Measurements from ENCODE around the gene UTS2B.

The UTS2B gene

DNA sequence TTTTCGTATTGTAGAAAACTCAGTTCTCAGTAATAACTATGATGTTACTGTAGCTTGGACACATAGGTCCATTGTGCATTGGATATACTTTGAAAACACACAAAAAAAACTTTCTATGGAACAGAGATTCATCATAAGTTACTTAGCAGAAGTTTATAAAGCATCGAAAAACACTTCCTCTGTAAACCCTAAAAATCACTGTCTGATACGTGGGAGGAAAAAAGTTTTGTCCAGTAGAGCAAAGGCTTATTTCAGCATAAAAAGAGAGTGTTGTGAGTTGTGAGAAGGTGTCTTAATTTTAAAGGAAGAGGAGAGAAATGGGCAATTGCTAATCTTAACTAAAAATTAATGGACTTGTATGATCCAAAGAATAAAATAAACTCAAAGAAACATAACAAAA is 66.5 kb downstream of the UTS2B start:
- no peak overlapping the region for H2AFZ ChIP-seq (ENCODE audit: low read length)
- no peaks in the 10 kb centered on the region for H3K4me1 ChIP-seq (ENCODE audit: insufficient read depth, low read length, poor library complexity, severe bottlenecking)
- no peaks in the 10 kb centered on the region for H3K36me3 ChIP-seq (ENCODE audit: insufficient read depth, low read length)
- H4K20me1 ChIP-seq (ENCODE audit: insufficient read depth, low read length, poor library complexity, severe bottlenecking) = no peaks in the 10 kb centered on the region
- no peak overlapping the region for H3K9ac ChIP-seq (ENCODE audit: low read depth, low read length, poor library complexity, severe bottlenecking)
- no peaks in the 10 kb centered on the region for H3K79me2 ChIP-seq (ENCODE audit: insufficient read depth, low read length)
- no peak overlapping the region for H3K4me2 ChIP-seq (ENCODE audit: low read depth, low read length, poor library complexity, severe bottlenecking)
- no peak overlapping the region for H3K4me3 ChIP-seq (ENCODE audit: low read length, poor library complexity, severe bottlenecking)
- H3F3A ChIP-seq (ENCODE audit: low read depth) = no peaks in the 10 kb centered on the region
- H3K9me3 ChIP-seq (ENCODE audit: insufficient read depth, low read depth, low read length) = no peaks in the 10 kb centered on the region
- no peaks in the 10 kb centered on the region for H3K27me3 ChIP-seq (ENCODE audit: insufficient read depth, low read length, poor library complexity, severe bottlenecking)
- no peaks in the 10 kb centered on the region for H3K9me2 ChIP-seq (replicated peaks; ENCODE audit: low read depth, low read length)
- TF ChIP-seq, protein P1, sequence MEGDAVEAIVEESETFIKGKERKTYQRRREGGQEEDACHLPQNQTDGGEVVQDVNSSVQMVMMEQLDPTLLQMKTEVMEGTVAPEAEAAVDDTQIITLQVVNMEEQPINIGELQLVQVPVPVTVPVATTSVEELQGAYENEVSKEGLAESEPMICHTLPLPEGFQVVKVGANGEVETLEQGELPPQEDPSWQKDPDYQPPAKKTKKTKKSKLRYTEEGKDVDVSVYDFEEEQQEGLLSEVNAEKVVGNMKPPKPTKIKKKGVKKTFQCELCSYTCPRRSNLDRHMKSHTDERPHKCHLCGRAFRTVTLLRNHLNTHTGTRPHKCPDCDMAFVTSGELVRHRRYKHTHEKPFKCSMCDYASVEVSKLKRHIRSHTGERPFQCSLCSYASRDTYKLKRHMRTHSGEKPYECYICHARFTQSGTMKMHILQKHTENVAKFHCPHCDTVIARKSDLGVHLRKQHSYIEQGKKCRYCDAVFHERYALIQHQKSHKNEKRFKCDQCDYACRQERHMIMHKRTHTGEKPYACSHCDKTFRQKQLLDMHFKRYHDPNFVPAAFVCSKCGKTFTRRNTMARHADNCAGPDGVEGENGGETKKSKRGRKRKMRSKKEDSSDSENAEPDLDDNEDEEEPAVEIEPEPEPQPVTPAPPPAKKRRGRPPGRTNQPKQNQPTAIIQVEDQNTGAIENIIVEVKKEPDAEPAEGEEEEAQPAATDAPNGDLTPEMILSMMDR (conservative IDR thresholded peaks at IDR 0.05; ENCODE audit: low read length) = no peak
- no peak for TF ChIP-seq EZH2phosphoT487 (IDR thresholded peaks at IDR 0.05; ENCODE audit: borderline replicate concordance)

DNA sequence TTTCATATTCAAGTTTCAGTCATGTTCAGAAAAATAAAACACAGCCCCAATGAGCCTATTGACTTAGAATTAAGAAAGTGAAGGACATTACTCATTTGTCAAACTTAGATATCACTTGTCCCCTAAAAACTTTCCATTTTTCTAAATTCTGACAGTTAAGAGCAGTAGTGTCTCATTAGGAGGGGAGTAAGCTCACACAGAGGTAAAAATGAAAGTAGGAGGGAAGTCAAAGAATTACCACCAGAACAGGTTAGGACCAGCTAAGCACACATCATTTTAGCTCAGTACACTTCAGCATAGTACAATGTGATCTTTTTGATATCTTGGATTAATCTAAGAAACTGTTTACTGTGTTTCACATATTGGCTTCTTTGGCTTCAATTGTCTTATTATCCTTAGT is 67.0 kb downstream of the UTS2B start:
- Histone ChIP-seq H3K4me3 (ENCODE audit: low read length, poor library complexity, severe bottlenecking) (no peak overlapping the region), H3K9me3 (ENCODE audit: insufficient read depth, low read depth, low read length) (no peaks in the 10 kb centered on the region), H3K4me1 (ENCODE audit: insufficient read depth, low read length, poor library complexity, severe bottlenecking) (no peaks in the 10 kb centered on the region), H3K79me2 (ENCODE audit: insufficient read depth, low read length) (no peaks in the 10 kb centered on the region), H4K20me1 (ENCODE audit: insufficient read depth, low read length, poor library complexity, severe bottlenecking) (no peaks in the 10 kb centered on the region), H3K27me3 (ENCODE audit: insufficient read depth, low read length, poor library complexity, severe bottlenecking) (no peaks in the 10 kb centered on the region), H3K36me3 (ENCODE audit: insufficient read depth, low read length) (no peaks in the 10 kb centered on the region), H3K9me2 (replicated peaks; ENCODE audit: low read depth, low read length) (no peaks in the 10 kb centered on the region), H3K9ac (ENCODE audit: low read depth, low read length, poor library complexity, severe bottlenecking) (no peak overlapping the region), H3F3A (ENCODE audit: low read depth) (no peaks in the 10 kb centered on the region), H2AFZ (ENCODE audit: low read length) (peak overlapping the region; percentile 10; the same call in 1 of the 2 replicates), H3K4me2 (ENCODE audit: low read depth, low read length, poor library complexity, severe bottlenecking) (no peak overlapping the region)
- TF ChIP-seq EZH2phosphoT487 (IDR thresholded peaks at IDR 0.05; ENCODE audit: borderline replicate concordance) = no peak
- TF ChIP-seq, protein P1 (conservative IDR thresholded peaks at IDR 0.05; ENCODE audit: low read length) = no peak

DNA sequence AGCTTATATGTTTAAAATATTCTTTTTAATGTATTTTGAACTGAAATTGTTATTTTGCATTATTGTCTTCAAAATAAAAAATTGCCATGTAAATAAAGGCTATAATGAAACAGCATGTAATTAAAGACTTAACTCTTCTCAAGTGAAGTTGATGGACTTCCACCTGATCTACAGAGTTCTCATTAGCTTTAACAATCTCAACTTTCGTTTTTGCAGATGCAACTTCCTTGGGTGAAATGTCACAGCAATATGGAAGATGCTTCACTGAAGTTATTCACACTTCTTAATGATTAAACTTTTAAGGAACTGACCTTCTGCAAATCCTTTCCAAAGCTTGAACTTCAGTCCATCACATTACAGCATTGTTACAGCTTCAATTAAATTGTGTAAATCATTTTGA is 67.7 kb downstream of the UTS2B start:
- no peaks in the 10 kb centered on the region for H3K9me3 ChIP-seq (ENCODE audit: insufficient read depth, low read depth, low read length)
- H3K79me2 ChIP-seq (ENCODE audit: insufficient read depth, low read length) = no peaks in the 10 kb centered on the region
- no peak overlapping the region for H3K4me2 ChIP-seq (ENCODE audit: low read depth, low read length, poor library complexity, severe bottlenecking)

More for the DNA sequence above, 67.7 kb downstream of the UTS2B start:
- H3F3A ChIP-seq (ENCODE audit: low read depth) = no peaks in the 10 kb centered on the region
- TF ChIP-seq, protein P1 (conservative IDR thresholded peaks at IDR 0.05; ENCODE audit: low read length) = no peak
- TF ChIP-seq EZH2phosphoT487 (IDR thresholded peaks at IDR 0.05; ENCODE audit: borderline replicate concordance) = no peak
- no peaks in the 10 kb centered on the region for H3K36me3 ChIP-seq (ENCODE audit: insufficient read depth, low read length)
- H3K9ac ChIP-seq (ENCODE audit: low read depth, low read length, poor library complexity, severe bottlenecking) = no peak overlapping the region
- no peaks in the 10 kb centered on the region for H3K4me1 ChIP-seq (ENCODE audit: insufficient read depth, low read length, poor library complexity, severe bottlenecking)
- no peaks in the 10 kb centered on the region for H3K27me3 ChIP-seq (ENCODE audit: insufficient read depth, low read length, poor library complexity, severe bottlenecking)
- no peak overlapping the region for H3K4me3 ChIP-seq (ENCODE audit: low read length, poor library complexity, severe bottlenecking)
- no peaks in the 10 kb centered on the region for H3K9me2 ChIP-seq (replicated peaks; ENCODE audit: low read depth, low read length)
- H2AFZ ChIP-seq (ENCODE audit: low read length) = no peak overlapping the region
- no peaks in the 10 kb centered on the region for H4K20me1 ChIP-seq (ENCODE audit: insufficient read depth, low read length, poor library complexity, severe bottlenecking)

Data from Loucy (cell line).